Activated CD4-positive, alpha-beta T cell treated with anti-CD3 and anti-CD28 coated beads, Interleukin-2, amount 10 ng/mL, durations not matched to agents 24 days and 14 days (primary cell): ENCODE measurements around the gene RPN1. TPM values are rescaled to one million over a fixed set of nuclear protein-coding genes. Genes with fewer than 3 reads are reported as not detected.
A peak's percentile ranks its signal among the peaks of the same experiment; 100 is the strongest.

Source experiments
- DNase-seq: peaks from one replicate; pipeline ENCODE4 v3.0.0; 2022
- H3K27ac Mint-ChIP-seq: one replicate; pipeline ENCODE4 v1.8.0; 2022; ENCODE audit warnings: mild to moderate bottlenecking, mixed read lengths
- H3K27me3 Mint-ChIP-seq: one replicate; pipeline ENCODE4 v1.8.0; 2022; ENCODE audit warnings: mixed read lengths
- H3K36me3 Mint-ChIP-seq: one replicate; pipeline ENCODE4 v1.8.0; 2022; ENCODE audit warnings: low read depth, mild to moderate bottlenecking, mixed read lengths
- H3K4me1 Mint-ChIP-seq: one replicate; pipeline ENCODE4 v1.8.0; 2021; ENCODE audit warnings: mixed read lengths
- H3K4me3 Mint-ChIP-seq: one replicate; pipeline ENCODE4 v1.8.0; 2022; ENCODE audit warnings: mild to moderate bottlenecking, moderate library complexity, mixed read lengths
- H3K9me3 Mint-ChIP-seq: one replicate; pipeline ENCODE4 v1.8.0; 2021; ENCODE audit warnings: mixed read lengths
- intact Hi-C: fragments of 100-400 bp; cut with micrococcal nuclease; formaldehyde crosslinking; loops from one replicate; pipeline ENCODE4 v1.15.1; 2023
- total RNA-seq: library from RNA; stranded (reverse); gene quantifications from 2 replicates; pipeline ENCODE4 v1.2.3, GENCODE V29; 2022

Gene RPN1
- total RNA-seq, 1 donor from 2014 or later = 194 TPM

DNA sequence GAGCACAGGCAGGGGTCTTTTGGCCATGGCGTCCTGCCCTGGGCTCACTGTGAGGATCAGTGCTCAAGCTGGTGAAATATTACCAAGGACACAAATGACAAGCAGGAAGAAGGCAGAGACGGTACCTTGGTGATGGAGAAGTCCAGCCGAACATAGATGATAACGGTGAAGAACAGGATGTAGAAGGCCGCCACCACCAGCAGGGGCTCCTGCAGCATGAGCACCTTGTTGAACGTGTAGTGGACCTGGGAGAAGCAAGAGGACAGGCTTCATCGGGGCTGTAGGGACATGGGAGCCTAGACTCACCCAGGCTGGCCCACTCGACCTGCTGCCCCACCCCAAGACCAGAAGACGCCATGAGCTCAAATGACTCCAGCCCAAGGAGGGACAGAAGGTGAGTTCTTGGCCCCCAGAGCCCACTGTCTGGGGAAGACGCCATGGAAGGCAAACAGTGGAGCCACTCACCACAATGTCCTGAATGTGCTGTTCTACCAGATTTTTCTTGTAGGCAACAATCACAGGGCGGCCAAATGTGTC, 25.1 kb downstream of the RPN1 start:
- Mint-ChIP-seq H3K27ac (no peak overlapping the region), H3K9me3 (no peaks in the 10 kb centered on the region), H3K36me3 (peaks cover 77% of the 10 kb centered on the region), H3K27me3 (no peaks in the 10 kb centered on the region), H3K4me1 (peaks cover 12% of the 10 kb centered on the region), H3K4me3 (no peak overlapping the region)
- DNase-seq = no peak
- intact Hi-C loops = no loop called here

DNA sequence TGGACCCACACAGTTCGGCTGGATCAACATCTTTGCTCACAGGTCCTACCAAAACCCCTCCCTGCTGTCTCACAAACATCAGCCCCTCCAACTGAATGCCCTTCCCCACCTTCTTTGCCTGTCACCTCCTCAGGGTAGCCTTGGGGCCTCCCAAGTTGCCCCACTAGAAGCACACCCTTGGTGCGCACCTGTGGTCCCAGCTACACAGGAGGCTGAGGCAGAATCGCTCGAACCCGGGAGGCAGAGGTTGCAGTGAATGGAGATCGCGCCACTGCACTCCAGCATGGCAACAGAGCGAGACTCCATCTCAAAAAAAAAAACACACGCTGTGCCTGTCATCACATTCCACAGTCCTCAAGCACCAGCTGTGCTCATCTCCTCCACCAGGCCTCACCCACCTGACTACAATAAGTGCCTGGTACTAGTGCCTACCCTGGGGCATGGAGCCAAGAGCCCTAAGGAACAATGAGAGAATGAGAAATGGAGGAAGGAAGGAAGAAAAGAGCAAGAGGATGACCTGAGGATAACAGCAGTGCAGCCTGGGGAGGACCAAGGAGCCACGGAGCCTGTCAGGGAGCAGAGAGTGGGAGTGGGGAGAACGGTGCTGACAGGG, 26.0 kb downstream of the RPN1 start:
- no peaks in the 10 kb centered on the region for H3K9me3 Mint-ChIP-seq
- DNase-seq = no peak
- peaks cover 76% of the 10 kb centered on the region for H3K36me3 Mint-ChIP-seq
- H3K27ac Mint-ChIP-seq = no peak overlapping the region
- H3K27me3 Mint-ChIP-seq = no peaks in the 10 kb centered on the region
- peaks cover 14% of the 10 kb centered on the region for H3K4me1 Mint-ChIP-seq
- no peak overlapping the region for H3K4me3 Mint-ChIP-seq
- intact Hi-C loops = no loop called here

DNA sequence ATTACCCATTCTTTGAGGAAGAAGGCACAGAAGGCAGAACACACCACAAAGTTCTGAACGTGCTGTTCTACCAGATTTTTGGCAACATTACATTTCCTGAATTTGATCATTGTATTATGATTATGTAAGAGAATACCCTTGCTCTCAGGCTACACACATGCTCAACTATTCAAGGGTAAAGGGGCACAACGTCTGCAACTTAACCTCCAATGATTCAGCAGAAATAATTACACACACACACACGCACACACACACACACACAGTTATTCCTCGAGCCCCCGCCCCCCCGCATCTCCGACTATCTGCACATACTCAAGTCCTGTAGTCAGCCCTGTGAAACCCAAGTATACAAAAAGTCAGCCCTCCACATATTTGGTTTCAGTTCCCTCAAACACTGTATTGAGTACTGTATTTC, 26.8 kb downstream of the RPN1 start:
- Mint-ChIP-seq H3K4me1 (peaks cover 22% of the 10 kb centered on the region), H3K27me3 (no peaks in the 10 kb centered on the region), H3K27ac (no peak overlapping the region), H3K36me3 (peaks cover 79% of the 10 kb centered on the region), H3K9me3 (no peaks in the 10 kb centered on the region), H3K4me3 (no peak overlapping the region)
- intact Hi-C loops = no loop called here
- no peak for DNase-seq

DNA sequence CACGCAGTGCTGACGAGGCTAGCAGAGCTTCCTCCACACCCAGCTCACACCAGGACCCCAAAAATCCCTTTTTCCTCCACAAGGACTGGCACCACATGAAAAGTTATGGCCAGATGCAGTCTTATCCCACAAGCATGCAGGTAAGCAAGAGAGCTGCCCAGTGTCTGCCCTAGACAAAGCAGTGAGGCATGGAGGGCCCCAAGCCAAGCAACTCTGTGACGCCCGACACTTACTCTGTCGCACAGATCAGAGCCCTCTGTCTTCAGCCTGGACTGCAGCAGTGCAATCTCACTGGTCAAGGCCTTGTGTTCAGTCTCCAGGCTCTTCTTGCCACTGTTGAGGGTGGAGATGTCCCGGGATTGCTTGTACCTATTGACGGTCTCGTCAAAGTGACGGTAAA, 28.7 kb downstream of the RPN1 start:
- H3K9me3 Mint-ChIP-seq = no peaks in the 10 kb centered on the region
- no peak for DNase-seq
- no peaks in the 10 kb centered on the region for H3K27me3 Mint-ChIP-seq
- no peak overlapping the region for H3K4me3 Mint-ChIP-seq
- peaks cover 80% of the 10 kb centered on the region for H3K36me3 Mint-ChIP-seq
- intact Hi-C loops = no loop called here
- H3K4me1 Mint-ChIP-seq = peaks cover 34% of the 10 kb centered on the region
- no peak overlapping the region for H3K27ac Mint-ChIP-seq

DNA sequence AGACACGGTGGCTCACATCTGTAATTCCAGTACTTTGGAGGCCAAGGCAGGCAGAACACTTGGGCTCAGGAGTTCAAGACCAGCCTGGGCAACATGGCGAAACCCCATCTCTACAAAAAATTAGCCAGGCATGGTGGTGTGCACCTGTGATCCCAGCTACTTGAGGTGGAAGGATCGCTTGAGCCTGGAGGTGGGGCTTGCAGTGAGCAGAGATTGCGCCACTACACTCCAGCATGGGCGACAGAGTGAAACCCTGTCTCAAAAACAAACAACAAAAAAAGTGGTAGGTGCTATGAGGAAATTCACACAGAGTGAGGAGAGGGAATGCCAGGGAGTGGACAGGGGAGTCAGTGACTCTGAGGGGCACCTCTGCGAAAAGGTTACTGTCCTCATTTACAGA, 29.4 kb downstream of the RPN1 start:
- H3K36me3 Mint-ChIP-seq = peaks cover 73% of the 10 kb centered on the region
- H3K27ac Mint-ChIP-seq = peak overlapping the region; percentile 42

DNA sequence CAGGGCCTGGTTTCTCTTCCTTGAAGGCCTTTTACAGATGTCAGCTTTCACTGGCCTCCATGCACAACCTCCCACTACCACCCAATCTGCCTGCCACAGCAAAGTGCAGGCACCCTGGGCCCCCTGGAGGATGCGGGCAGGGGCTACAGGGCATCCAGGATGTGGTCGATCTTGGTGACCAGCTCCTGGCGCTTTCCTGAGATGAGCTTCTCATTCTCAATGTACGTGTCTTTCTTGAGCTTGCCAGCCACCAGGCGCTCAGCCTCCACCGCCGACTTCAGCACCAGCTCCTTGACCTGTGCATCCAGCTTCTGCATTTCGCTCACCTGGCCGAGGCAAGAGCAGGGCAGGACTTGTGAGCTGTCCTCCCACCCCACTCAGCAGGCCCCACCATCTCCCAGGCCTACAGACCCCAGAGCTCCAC, 30.3 kb downstream of the RPN1 start:
- Mint-ChIP-seq H3K4me1 (peaks cover 34% of the 10 kb centered on the region), H3K9me3 (no peaks in the 10 kb centered on the region), H3K36me3 (peaks cover 64% of the 10 kb centered on the region), H3K27me3 (no peaks in the 10 kb centered on the region), H3K27ac (peak overlapping the region; percentile 87), H3K4me3 (peak overlapping the region; percentile 20)
- intact Hi-C loops = no loop called here
- peak; percentile 67 for DNase-seq

More for the DNA sequence above, 29.4 kb downstream of the RPN1 start:
- intact Hi-C loops = no loop called here
- H3K4me1 Mint-ChIP-seq = peaks cover 34% of the 10 kb centered on the region
- H3K4me3 Mint-ChIP-seq = no peak overlapping the region
- H3K9me3 Mint-ChIP-seq = no peaks in the 10 kb centered on the region
- H3K27me3 Mint-ChIP-seq = no peaks in the 10 kb centered on the region
- no peak for DNase-seq

DNA sequence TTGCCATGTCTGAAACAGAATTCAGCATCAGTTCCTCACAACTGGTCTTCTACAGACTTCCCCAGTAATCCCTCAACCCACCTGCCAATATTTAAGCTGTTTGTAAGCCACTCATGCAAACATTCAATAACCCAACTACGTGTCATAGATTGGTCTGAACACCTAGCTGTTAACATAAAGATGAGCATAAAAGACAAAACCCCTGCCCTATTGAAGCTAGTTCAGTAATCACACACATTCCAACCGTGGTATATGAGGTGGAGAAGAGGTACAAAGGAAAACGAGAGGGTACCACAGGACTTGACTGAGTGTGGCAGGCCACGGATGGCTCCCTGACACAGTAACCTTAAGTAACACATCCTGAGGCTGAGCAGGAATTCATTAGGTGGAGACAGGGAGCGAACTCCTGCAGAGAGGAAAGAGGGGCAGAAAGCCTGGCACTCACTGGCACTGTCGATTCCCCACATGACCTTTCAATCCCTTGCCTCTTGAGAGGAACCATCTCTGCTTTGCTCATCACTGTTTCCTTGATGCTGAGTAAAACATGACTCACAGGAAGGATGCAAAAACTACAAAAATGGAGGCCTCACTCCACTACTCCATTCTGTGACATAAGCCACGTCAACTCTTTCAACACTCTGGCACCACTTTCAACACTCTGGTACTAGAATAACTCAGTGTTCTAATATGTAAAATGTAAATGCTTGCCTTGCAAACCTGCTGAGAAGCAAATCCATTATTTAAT, 31.3 kb downstream of the RPN1 start:
- peaks cover 34% of the 10 kb centered on the region for H3K4me1 Mint-ChIP-seq
- DNase-seq = peak; percentile 74
- H3K36me3 Mint-ChIP-seq = peaks cover 54% of the 10 kb centered on the region
- peak overlapping the region; percentile 95 for H3K4me3 Mint-ChIP-seq
- no peaks in the 10 kb centered on the region for H3K27me3 Mint-ChIP-seq
- peak overlapping the region; percentile 96 for H3K27ac Mint-ChIP-seq
- H3K9me3 Mint-ChIP-seq = no peaks in the 10 kb centered on the region
- intact Hi-C loops = loop anchor here (1.0 to 5.0 kb wide), 3 partner anchors 31 to 503 kb away; partner anchors contain the start of genes RAB43 and RPN1

DNA sequence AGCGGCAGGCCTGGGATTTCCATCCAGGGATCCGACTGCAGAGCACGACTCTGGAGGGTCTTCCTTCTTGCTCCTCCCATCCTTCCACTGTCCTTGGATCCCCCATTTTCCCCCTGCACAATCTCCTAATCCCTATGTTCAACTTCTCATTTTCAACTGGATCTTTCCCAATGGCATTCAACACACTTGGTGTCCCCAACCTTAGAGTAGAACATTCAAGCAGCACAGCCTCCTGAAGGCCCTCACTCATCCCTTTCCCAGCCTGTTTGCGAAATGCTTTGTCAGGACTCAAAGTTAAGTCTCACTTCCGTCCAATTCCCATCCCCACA, 32.3 kb downstream of the RPN1 start:
- intact Hi-C loops = loop anchor here (2.0 to 5.0 kb wide), 2 partner anchors 176 to 504 kb away; partner anchors contain the start of gene RAB43
- peak overlapping the region; percentile 96 for H3K27ac Mint-ChIP-seq
- H3K4me1 Mint-ChIP-seq = peaks cover 34% of the 10 kb centered on the region
- H3K36me3 Mint-ChIP-seq = peaks cover 47% of the 10 kb centered on the region
- H3K4me3 Mint-ChIP-seq = peak overlapping the region; percentile 95
- DNase-seq = no peak
- no peaks in the 10 kb centered on the region for H3K27me3 Mint-ChIP-seq
- H3K9me3 Mint-ChIP-seq = no peaks in the 10 kb centered on the region

DNA sequence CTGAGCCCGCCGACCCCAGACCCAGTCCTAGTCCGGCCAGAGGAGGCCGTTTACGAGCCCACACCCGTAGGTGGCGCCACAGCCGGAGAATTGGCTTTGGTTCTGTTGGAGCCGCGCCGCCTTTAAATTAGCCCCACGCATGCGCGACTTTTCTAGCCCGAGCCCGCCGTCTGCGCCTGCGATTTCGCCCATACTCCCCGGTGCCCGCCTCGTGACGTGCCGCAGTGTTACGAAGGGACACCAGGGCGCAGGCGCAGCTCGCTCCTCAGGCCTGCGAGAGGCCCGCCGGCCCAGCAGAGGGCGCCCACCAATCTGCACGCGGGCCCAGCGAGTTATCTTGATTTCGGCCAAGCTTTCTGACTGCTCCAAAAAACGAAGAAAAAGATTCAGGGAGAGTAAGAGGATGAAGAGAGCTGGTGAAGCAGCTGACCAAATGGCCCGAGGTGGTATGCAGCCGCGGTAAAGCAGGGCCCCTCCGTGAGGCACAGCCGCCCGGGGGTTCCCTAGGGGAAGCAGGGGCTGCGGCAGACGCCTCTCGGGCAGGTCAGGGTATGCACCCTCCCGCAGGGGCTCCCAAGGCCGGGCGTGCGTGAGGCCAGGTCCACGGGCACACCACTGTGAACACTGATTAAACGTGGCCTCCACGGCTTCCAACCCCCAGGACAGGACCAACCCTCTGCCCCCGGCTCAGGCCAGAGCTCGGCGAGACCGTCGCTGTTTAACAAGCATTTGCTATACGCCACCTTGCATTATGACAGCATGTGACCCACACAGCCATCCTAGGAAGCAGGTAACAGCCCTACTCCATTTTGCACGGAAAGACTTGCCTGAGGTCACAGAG, 32.8 kb downstream of the RPN1 start:
- Mint-ChIP-seq H3K27me3 (no peaks in the 10 kb centered on the region), H3K27ac (peak overlapping the region; percentile 96), H3K4me3 (peak overlapping the region; percentile 95), H3K4me1 (peaks cover 34% of the 10 kb centered on the region), H3K9me3 (no peaks in the 10 kb centered on the region), H3K36me3 (peaks cover 44% of the 10 kb centered on the region)
- DNase-seq = peak; percentile 100
- intact Hi-C loops = loop anchor here (1.0 to 5.0 kb wide), 7 partner anchors 63 to 505 kb away; partner anchors contain the start of genes ACAD9, RAB43 and RAB7A

DNA sequence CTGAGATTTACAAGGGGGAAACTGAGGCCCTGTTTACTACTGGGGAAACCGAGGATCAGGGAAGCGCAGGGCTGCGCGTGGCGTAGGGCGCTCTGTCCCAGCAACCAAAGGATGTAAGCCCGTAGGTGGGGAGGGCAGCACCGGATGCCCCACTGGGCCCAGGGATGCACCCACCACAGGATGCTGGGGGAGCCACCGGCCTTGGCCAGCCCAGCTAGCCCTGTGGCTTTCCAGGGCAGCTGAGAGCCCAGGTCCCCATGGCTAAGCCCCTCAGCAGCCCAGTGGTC, 33.4 kb downstream of the RPN1 start:
- H3K27me3 Mint-ChIP-seq = no peaks in the 10 kb centered on the region
- peak overlapping the region; percentile 96 for H3K27ac Mint-ChIP-seq
- peaks cover 42% of the 10 kb centered on the region for H3K36me3 Mint-ChIP-seq
- H3K4me1 Mint-ChIP-seq = peaks cover 34% of the 10 kb centered on the region
- DNase-seq = no peak
- peak overlapping the region; percentile 95 for H3K4me3 Mint-ChIP-seq
- H3K9me3 Mint-ChIP-seq = no peaks in the 10 kb centered on the region
- intact Hi-C loops = loop anchor here (1.0 to 5.0 kb wide), 6 partner anchors 63 to 505 kb away; partner anchors contain the start of genes ACAD9, RAB43 and RAB7A

DNA sequence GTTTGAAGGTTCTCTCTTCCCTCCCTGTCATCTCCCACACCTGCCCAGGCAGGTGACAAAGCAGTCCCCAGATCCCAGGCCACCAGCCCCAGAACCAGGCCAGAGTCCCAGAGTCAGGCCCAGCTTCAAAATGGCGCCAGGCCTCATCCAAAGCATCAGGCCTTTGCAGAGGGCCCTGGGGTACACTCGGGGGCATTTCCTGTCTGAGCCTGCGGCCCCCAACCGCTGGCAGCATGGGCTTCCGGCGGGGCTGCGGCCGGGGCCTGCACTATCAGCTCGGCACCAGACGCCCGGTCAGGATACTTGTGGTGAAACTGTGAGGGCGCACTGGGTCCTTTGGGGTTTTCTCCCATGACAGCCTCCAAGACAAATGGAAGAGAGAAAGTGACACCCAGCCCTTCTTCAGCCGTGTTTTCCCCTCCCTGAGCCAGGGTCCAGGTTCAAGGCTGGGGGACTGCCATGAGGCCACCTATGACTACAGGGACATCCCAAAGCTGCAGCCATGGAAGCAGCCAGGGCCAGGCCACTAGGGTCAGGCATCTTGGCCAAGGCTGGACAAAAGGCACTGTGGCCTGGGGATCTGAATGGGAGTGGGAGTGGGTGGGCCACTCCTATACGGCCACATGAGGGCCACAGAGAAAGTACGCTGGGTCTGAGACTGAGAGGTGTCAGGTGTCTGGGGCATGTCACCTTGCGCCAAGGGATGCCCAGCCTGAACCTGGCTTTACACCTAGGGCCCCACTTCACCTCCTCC, 33.9 kb downstream of the RPN1 start:
- H3K9me3 Mint-ChIP-seq = no peaks in the 10 kb centered on the region
- peak overlapping the region; percentile 96 for H3K27ac Mint-ChIP-seq
- intact Hi-C loops = loop anchor here (1.0 to 5.0 kb wide), 6 partner anchors 64 to 506 kb away; partner anchors contain the start of genes ACAD9, RAB43 and RAB7A
- peaks cover 34% of the 10 kb centered on the region for H3K4me1 Mint-ChIP-seq
- H3K36me3 Mint-ChIP-seq = peaks cover 38% of the 10 kb centered on the region
- peak; percentile 72 for DNase-seq
- H3K4me3 Mint-ChIP-seq = peak overlapping the region; percentile 95
- H3K27me3 Mint-ChIP-seq = no peaks in the 10 kb centered on the region

DNA sequence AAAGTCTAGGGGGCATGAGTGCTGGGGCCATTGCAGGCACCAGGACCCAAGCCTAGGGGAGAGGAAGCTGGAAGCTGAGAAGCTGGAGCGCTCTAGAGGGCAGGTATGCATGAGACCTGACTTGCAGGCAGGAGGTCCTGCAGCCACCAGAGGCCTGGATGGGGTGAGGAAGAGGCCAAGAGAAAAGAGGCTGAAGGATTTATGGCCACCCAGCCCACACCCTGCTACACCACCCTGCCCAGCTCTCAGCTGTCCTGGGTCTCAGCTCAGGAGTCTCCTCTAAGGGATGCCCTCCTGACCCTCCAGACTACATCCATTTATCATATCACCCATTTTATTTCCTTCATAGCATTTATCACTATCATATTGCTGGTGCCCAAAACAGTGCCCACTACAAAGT, 36.5 kb downstream of the RPN1 start:
- Mint-ChIP-seq H3K4me3 (no peak overlapping the region), H3K27me3 (no peaks in the 10 kb centered on the region), H3K9me3 (no peaks in the 10 kb centered on the region), H3K36me3 (peaks cover 16% of the 10 kb centered on the region), H3K27ac (no peak overlapping the region), H3K4me1 (peaks cover 15% of the 10 kb centered on the region)
- intact Hi-C loops = no loop called here
- no peak for DNase-seq
